Adrenal gland (tissue), 5 donors: Measurements from ENCODE around the gene APLP2.

ENCODE experiments used
- CTCF ChIP-seq, 6 experiments: fragments of 450-650 bp in 4 of 6; fragments of 200-600 bp in 2 of 6; sonication (generic) in 1 of 6; IDR thresholded peaks; 1 replicate in 5 of 6; 2 replicates in 1 of 6; pipeline versions ENCODE4 v1.5.1 to v1.8.0; 2016 to 2021; ENCODE audit warnings: antibody characterized with exemption in 6 of 6, mild to moderate bottlenecking in 2 of 6, moderate library complexity in 1 of 6
- POLR2A ChIP-seq, 2 donors: fragments of 450-650 bp; IDR thresholded peaks; one replicate each; pipeline ENCODE4 v1.6.1; 2017; ENCODE audit warnings: antibody characterized with exemption in 2 of 2, mild to moderate bottlenecking in 2 of 2, moderate library complexity in 1 of 2
- donor health status: DM: no; HTN: no; CAD: no.

GRCh38 chr11:130131961-130132850 is 62.5 kb downstream of the APLP2 start:
- TF ChIP-seq POLR2A (IDR thresholded peaks at IDR 0.05) (no peak), CTCF (IDR thresholded peaks at IDR 0.05) (peak; percentile 69 to 95 (median 84))
